HG03175 (cell line): ENCODE data around the gene BCAS3.
"Not testable (repeated sequence)": the region's sequence is repeated elsewhere in the genome, so short reads cannot be mapped to it uniquely, and the experiment has no call there.

Experiments used
- ATAC-seq: cut with Tn5 transposase; IDR thresholded peaks from one replicate; pipeline ENCODE4 v1.9.1; 2021; ENCODE audit warnings: mild to moderate bottlenecking, moderate library complexity; ENCODE audit not compliant: unreplicated experiment

Gene BCAS3

DNA sequence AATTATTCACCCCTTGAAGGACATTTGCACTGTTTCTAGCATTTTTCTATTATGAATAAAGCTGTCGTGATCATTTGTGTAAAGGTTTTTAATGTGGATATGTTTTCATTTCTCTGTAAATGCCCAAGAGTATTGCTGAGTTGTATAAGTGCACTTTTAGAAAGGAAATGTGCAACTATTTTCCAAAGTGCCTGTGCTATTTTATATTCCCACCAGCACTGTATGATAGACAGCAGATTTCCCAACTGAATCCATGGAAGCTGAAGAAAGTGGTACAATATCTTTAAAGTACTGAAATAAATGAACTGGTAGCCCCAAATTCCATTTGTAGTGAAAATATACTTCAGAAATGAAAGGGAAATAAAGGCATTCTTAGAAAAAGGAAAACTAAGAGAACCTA, 238.4 kb downstream of the BCAS3 start:
- ATAC-seq = no peak

DNA sequence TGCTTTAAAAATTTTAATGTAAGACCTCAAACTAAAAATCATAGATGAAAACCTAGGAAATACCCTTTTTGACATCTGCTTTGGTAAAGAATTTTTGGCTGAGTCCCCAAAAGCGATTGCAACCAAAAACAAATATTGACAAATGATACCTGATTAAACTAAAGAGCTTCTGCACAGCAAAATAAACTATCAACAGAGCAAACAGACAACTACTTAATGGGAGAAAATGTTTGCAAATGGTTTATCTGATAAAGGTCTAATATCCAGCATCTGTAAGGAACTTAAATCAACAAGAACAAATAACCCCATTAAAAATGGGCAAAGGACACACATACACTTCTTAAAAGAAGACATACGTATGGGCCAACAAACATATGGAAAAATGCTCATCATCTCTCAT, 242.5 kb downstream of the BCAS3 start:
- no peak for ATAC-seq

DNA sequence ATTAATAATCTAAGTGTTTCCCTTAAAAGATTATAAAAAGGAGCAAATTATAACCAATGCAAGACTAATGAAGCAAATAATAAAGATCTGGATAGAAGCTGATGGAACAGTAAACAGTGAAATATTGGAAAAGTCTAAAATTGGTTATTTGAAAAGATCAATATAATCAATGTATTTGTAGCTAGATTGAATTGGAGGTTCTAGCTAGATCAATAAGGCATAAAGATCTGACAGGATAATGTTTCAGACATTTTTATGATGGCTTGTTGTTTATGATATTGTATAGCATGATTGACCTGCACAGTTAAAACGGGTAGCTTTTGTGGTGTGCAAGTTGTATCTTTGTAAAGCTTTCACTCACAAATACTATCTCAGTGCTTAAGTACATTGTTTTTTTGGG, 245.3 kb downstream of the BCAS3 start:
- ATAC-seq = no peak

- ATAC-seq = no peak
Measured at GRCh38 chr17:60926466-60927183, 249.0 kb downstream of the BCAS3 start.

GRCh38 chr17:60933739-60934138, 256.1 kb downstream of the BCAS3 start:
- ATAC-seq = no peak

DNA sequence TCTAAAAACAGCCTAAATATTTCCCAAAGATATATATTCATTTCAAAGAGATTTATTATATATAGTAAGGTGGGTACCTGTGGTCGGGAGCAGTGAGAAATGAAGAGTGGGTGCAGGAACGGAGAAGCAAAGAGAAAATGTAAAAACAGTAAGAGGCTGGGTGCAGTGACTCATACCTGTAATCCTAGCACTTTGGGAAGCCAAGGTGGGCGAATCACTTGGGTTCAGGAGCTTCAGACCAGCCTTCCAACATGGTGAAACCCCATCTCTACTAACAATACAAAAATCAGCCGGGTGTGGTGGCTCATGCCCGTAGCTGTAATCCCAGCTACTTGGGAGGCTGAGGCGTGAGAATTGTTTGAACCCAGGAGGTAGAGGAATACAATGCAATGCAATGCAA, 257.1 kb downstream of the BCAS3 start:
- no peak for ATAC-seq

- not testable (repeated sequence) for ATAC-seq
Measured at GRCh38 chr17:60935991-60936390, 258.3 kb downstream of the BCAS3 start.

- no peak for ATAC-seq
Measured at GRCh38 chr17:60939318-60939717, 261.7 kb downstream of the BCAS3 start.

DNA sequence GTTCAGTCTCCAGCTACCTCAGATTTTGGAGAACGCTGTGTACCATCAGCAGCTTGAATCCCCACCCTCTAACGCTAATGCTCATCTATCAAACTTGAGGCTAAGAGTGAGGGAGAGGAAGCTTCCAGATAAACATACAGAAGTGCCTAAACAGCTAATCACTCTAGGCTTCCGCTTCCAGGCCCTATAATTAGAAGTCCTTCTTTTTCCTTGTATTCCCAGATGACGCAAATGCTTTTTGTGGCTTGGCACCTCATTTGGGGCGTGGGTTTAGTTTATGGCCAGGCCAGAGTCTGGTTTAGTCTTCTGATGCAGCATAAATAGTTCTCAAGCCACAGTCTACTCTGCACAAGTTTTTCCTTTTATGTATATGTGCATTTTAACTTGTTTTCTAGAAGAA, 263.4 kb downstream of the BCAS3 start:
- ATAC-seq = no peak

DNA sequence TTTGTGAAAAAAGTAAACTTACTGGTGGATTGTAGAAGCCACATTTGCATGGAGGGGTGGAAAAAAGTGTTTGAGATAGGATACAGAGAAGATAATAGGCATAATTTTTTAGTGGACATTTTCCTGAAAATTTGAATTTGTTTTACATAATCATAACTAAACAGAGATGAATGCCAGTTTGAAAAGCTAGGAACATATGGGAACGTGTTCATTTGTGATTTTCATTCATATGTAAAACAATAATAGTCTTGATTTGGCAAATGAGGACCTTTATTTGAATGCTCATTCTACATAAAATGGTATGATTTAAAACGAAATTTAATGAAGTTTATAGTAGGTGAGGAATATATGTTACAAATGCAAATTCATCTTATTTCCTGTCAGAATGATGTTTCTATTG, 263.9 kb downstream of the BCAS3 start:
- no peak for ATAC-seq

GRCh38 chr17:60944751-60945150, 267.1 kb downstream of the BCAS3 start:
- no peak for ATAC-seq

- ATAC-seq = no peak
Measured at GRCh38 chr17:60947100-60947499, 269.4 kb downstream of the BCAS3 start.

- no peak for ATAC-seq
Measured at GRCh38 chr17:60947543-60947942, 269.9 kb downstream of the BCAS3 start.

DNA sequence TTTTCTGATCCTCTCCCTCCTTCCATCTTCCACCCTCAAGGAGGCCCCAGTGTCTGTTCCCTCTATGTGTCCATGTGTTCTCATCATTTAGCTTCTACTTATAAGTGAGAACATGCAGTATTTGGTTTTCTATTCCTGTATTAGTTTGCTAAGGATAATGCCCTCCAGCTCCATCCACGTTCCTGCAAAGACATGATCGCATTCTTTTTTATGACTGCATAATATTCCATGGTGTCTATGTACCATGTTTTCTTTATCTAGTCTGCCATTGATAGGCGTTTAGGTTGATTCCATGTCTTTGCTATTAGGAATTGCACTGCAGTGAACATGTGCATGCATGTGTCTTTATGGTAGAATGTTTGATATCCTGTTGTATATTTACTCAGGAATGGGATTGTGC, 275.1 kb downstream of the BCAS3 start:
- ATAC-seq = no peak

DNA sequence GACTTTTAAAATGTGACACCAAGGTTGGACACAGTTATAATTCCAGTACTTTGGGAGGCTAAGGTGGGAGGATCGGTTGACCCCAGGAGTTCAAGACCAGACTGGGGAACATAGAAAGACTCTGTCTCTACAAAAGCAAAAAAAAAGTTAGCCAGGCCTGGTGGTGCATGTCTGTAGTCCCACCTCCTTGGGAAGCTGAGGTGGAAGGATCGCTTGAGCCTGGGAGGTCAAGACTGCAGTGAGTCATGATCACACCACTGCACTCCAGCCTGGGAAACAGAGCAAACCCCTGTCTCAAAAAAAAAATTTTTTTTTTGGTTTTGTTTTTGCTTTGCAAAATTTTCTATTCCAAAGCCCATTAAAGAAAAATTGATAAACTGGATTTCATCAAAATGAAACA, 281.4 kb downstream of the BCAS3 start:
- ATAC-seq = no peak

DNA sequence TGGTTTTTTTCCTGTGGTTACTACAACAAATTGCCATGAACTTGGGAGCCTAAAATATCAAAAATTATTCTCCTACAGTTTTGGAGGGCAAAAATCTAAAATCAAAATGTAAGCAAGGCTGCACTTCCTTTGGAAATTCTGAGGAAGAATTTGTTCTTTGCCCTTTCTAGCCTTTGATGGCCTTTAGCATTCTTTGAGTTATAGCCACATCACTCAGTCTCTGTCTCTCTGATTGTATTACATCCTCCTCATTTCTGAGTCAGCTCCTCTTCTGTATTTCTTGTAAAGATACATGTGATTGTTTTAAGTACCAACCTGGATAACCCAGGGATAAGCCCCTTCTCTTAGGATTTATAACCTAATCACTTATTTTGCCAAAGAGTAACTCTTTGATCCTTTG, 282.0 kb downstream of the BCAS3 start:
- ATAC-seq = no peak

DNA sequence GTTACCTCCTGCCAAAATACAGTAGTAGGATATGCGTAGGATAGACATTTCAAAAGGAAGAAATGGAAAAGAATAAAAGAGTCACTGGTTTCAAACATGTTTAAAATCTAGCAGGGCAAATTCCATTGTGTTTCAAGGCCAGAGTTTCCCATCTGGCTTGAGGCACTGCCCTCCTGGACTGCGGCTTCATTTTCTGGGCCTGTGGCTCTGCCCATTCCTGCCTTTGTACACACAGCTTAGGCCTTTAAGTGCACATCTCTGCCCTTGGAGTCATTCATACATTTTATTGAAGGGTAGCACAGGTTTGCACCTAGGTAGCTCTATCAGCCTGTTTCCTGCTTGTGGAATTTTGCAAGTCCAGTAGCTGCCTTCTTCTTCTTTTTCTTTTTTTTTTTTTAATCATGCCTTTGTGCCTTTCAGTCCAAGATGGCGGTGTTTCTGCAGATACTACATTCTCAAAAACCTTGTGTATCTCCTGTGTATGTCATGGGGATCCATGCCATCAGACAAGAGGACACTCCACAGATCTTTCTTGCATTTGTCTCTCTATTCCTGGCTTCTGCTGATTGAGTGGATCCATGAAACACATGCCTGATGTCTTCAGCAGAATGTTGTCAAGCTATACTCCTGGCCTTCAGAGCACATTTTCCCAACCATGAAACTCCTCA, 282.9 kb downstream of the BCAS3 start:
- ATAC-seq = no peak

DNA sequence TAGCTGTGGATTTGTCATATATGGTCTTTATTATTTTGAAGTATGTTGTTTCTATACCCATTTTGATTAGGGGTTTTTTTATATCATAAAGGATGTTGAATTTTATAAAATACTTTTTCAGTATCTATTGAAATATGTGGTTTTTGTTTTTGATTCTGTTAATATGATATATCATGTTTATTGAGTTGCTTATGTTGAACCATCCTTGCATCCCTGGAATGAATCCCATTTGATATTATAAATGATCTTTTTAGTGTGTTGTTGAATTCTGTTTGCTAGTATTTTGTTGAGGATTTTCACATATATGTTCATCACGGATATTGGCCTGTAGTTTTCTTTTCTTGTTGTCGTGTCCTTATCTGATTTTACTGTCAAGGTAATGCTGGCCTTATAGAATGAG, 286.5 kb downstream of the BCAS3 start:
- no peak for ATAC-seq

- no peak for ATAC-seq
Measured at GRCh38 chr17:60968266-60968665, 290.6 kb downstream of the BCAS3 start.

GRCh38 chr17:60969500-60970037, 291.9 kb downstream of the BCAS3 start:
- no peak for ATAC-seq

GRCh38 chr17:60970741-60971140, 293.1 kb downstream of the BCAS3 start:
- ATAC-seq = no peak
